A549 treated with AZD9567 at 1 μM for 4 hours (cell line): ENCODE measurements around the gene PCDH1. TPM values are rescaled to one million over a fixed set of nuclear protein-coding genes. Genes with fewer than 3 reads are reported as not detected.

Experiments used
- total RNA-seq: library from RNA; stranded (reverse); fragments of 200-300 nt; extraction: Qiagen RNA extraction; gene quantifications from 5 replicates; pipeline ENCODE4 v1.2.3, GENCODE V29; 2022; ENCODE audit not compliant: insufficient read depth

Gene PCDH1
- 1.7 to 3.2 TPM (median 2.6 TPM) in 5 replicates for total RNA-seq

DNA sequence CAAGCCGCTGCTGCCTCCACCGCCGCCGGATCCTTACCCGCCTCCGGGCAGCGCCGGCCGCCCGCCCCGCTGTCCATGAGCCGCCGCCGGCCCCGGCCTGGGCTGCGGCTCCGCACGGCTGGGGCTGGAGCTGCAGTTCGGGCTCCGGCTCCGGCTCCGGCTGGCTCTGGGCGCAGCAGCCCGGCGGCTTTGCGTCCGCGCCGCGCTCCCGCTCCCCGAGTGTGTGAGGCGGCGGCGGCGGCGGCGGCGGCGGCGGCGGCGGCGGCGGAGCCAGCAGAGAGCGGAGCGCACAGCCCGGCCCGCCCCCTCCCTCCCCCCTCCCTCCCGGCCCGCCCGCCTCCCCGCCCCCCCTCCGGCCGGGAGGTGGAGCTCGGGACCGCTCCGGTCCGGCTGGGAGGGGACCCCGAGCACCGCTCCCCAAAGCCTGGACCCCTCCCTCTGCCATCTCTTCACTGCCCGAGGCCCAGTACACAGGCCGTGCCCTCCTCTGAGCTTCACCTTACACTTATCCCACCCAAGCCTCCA is at the start of gene PCDH1:
TSS of gene PCDH1 (minus strand) at position 225 of the 525 bp plus-strand sequence. CDS start at position 77, 148 bp downstream.

DNA sequence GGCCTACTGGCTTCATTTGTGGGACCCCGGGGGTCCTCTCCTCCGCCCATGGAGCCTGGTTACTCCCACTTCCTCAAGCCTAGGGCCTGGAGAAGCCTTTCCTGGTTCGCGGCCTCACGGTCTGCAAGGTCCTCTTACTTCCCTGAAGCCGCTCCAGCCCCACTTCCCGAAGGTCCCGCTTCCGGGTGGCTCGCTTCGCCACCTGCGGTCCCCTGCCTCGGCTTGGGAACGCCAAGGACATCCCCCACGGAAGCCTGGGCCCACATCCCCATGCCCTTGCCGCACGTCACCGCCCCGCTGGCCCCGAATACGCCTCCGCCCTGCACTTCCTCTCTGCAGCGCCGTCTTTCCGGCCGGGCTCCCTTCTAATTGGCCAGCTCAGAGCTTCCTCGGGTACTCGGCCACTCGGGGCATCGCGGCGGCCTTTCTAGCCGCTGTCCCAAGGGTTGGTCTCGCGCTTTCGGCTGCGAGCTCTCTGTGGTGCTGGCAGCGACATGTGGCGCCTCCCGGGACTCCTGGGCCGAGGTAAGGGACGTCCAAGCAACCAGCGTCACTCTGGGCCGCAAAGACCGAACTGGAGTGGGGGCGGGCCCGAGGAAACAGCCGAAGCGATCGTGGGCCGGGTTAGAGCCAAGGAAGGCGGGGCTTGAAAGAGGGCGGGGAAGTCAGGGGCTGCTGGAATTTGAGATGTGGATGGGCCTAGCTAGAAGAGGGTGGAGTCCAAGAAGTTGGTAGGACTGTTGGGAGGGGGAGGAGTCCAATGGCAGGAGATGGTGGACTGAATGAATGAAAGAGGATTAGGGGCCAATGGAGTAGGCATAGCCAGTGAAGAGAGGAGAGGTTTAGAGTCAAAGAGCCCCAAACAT is 45.5 kb upstream of the PCDH1 start, which contains the start of gene DELE1:
TSS of gene DELE1 (plus strand) at position 424 of the 866 bp plus-strand sequence. CDS start at position 495, 71 bp downstream.

Other genes starting within 250 kb of the PCDH1 start
- gene HDAC3, start 241.6 kb downstream of the PCDH1 start, total RNA-seq = 24.4 to 57.5 TPM (median 54.5 TPM) in 5 replicates
- 2.8 to 5.0 TPM (median 4.4 TPM) in 5 replicates for gene RELL2, start 241.4 kb downstream of the PCDH1 start, total RNA-seq
- gene FCHSD1, start 227.0 kb downstream of the PCDH1 start, total RNA-seq = 7.8 to 12.3 TPM (median 10.5 TPM) in 5 replicates
- 3.8 to 5.0 TPM (median 4.4 TPM) in 5 replicates for gene ARAP3, start 196.2 kb downstream of the PCDH1 start, total RNA-seq
- 43.2 to 61.4 TPM (median 61.0 TPM) in 5 replicates for gene DELE1, start 45.5 kb upstream of the PCDH1 start, total RNA-seq
- 0.02 TPM in 1 of 5 replicates, not detected in the others for gene PCDH12, start 79.8 kb upstream of the PCDH1 start, total RNA-seq
- gene RNF14, start 90.7 kb upstream of the PCDH1 start, total RNA-seq = 47.0 to 70.0 TPM (median 60.2 TPM) in 5 replicates
- 54.8 to 70.9 TPM (median 58.3 TPM) in 5 replicates for gene GNPDA1, start 134.6 kb upstream of the PCDH1 start, total RNA-seq
- 45.9 to 55.5 TPM (median 54.1 TPM) in 5 replicates for gene NDFIP1, start 230.4 kb upstream of the PCDH1 start, total RNA-seq